Measurements from ENCODE around the gene TRPM4. TPM values are rescaled to one million over a fixed set of nuclear protein-coding genes. Genes with fewer than 3 reads are reported as not detected.

Gene TRPM4
- total and polyA plus RNA-seq, 2 of the 13 experiments (the other 11 are each of a cell fraction or from before 2014, with no cell fraction given), result 1.9 to 4.3 TPM

- peak; percentile 63; the same call in 1 of the 2 replicates for TF ChIP-seq E2F5 (CRISPR knock-in tag; conservative IDR thresholded peaks at IDR 0.05)
- TF ChIP-seq PTBP1 (IDR thresholded peaks at IDR 0.05; ENCODE audit: low read depth, low read length, poor library complexity, severe bottlenecking), result no peak
- TF ChIP-seq GMEB1 (CRISPR knock-in tag; IDR thresholded peaks at IDR 0.05; ENCODE audit: borderline replicate concordance), result peak; percentile 79
- TF ChIP-seq RFXANK (CRISPR knock-in tag; IDR thresholded peaks at IDR 0.05), result no peak
- peak; percentile 65; the same call in 1 of the 2 replicates for TF ChIP-seq KLF15 (CRISPR knock-in tag; IDR thresholded peaks at IDR 0.05; ENCODE audit: borderline replicate concordance)
- TF ChIP-seq ZNF761 (CRISPR knock-in tag; conservative IDR thresholded peaks at IDR 0.05), result peak; percentile 91
- TF ChIP-seq HDAC6 (IDR thresholded peaks at IDR 0.05; ENCODE audit: low read depth, low read length), result no peak
- TF ChIP-seq, protein P1, sequence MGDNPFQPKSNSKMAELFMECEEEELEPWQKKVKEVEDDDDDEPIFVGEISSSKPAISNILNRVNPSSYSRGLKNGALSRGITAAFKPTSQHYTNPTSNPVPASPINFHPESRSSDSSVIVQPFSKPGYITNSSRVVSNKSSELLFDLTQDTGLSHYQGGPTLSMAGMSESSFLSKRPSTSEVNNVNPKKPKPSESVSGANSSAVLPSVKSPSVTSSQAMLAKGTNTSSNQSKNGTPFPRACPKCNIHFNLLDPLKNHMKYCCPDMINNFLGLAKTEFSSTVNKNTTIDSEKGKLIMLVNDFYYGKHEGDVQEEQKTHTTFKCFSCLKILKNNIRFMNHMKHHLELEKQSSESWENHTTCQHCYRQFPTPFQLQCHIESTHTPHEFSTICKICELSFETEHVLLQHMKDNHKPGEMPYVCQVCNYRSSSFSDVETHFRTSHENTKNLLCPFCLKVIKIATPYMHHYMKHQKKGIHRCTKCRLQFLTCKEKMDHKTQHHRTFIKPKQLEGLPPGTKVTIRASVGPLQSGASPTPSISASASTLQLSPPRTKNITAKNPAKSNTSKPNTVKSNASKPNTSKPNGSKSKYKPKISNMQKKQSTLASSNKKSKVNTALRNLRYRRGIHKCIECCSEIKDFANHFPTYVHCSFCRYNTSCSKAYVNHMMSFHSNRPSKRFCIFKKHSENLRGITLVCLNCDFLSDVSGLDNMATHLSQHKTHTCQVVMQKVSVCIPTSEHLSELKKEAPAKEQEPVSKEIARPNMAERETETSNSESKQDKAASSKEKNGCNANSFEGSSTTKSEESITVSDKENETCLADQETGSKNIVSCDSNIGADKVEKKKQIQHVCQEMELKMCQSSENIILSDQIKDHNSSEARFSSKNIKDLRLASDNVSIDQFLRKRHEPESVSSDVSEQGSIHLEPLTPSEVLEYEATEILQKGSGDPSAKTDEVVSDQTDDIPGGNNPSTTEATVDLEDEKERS (CRISPR knock-in tag; IDR thresholded peaks at IDR 0.05), result peak; percentile 65; the same call in 1 of the 2 replicates
- no peak for TF ChIP-seq ATF5 (CRISPR knock-in tag; IDR thresholded peaks at IDR 0.05; ENCODE audit: low read depth)
- 0 out of 2 replicates have a peak, but pooled peaks have one; percentile 46 for TF ChIP-seq ZNF205 (CRISPR knock-in tag; IDR thresholded peaks at IDR 0.05)
- TF ChIP-seq GATAD2A (CRISPR knock-in tag; IDR thresholded peaks at IDR 0.05), result peak; percentile 73
- TF ChIP-seq, protein P2, sequence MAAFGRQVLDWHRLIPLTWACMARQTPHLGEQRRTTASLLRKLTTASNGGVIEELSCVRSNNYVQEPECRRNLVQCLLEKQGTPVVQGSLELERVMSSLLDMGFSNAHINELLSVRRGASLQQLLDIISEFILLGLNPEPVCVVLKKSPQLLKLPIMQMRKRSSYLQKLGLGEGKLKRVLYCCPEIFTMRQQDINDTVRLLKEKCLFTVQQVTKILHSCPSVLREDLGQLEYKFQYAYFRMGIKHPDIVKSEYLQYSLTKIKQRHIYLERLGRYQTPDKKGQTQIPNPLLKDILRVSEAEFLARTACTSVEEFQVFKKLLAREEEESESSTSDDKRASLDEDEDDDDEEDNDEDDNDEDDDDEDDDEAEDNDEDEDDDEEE (CRISPR knock-in tag; IDR thresholded peaks at IDR 0.05), result peak; percentile 97
- no peak for TF ChIP-seq RFX1 (IDR thresholded peaks at IDR 0.05)
- TF ChIP-seq FIP1L1 (IDR thresholded peaks at IDR 0.05; ENCODE audit: borderline replicate concordance, insufficient read depth, low read depth, low read length), result no peak
- TF ChIP-seq HOXA3 (CRISPR knock-in tag; IDR thresholded peaks at IDR 0.05), result peak; percentile 82
- no peak; the same call in 1 of the 2 replicates for TF ChIP-seq AKAP8 (CRISPR knock-in tag; IDR thresholded peaks at IDR 0.05)
- no peak for TF ChIP-seq GATA4 (IDR thresholded peaks at IDR 0.05; ENCODE audit: borderline replicate concordance, low read depth)
- peak; percentile 82 for TF ChIP-seq ARHGAP35 (CRISPR knock-in tag; IDR thresholded peaks at IDR 0.05; ENCODE audit: borderline replicate concordance)
- no peak for TF ChIP-seq NFE2L2 (IDR thresholded peaks at IDR 0.05; ENCODE audit: low read length)
Measured at GRCh38 chr19:49118565-49119410, 38.8 kb upstream of the TRPM4 start, which contains the start of gene C19orf73 (continued).

Data from HepG2 (cell line).